H1 (cell line): Measurements from ENCODE around the gene ZSCAN16. TPM values are rescaled to one million over a fixed set of nuclear protein-coding genes. Genes with fewer than 3 reads are reported as not detected.

ENCODE experiments used
- CTCF ChIA-PET: fragments of 300-600 bp; sonication (Branson Sonifier 250); formaldehyde crosslinking; loops from one replicate; lab custom pipeline; 2021; ENCODE audit not compliant: partially characterized antibody; lab: Charles Lee
- POLR2A ChIA-PET: fragments of 300-600 bp; sonication (Branson Sonifier 250); formaldehyde crosslinking; loops from one replicate; lab custom pipeline; 2021; ENCODE audit warnings: inconsistent platforms; ENCODE audit not compliant: partially characterized antibody; lab: Charles Lee
- DNase-seq, 2 experiments: peaks; one replicate each; pipeline versions ENCODE4 v3.0.0 to v3.0.0-alpha.2; 2010 to 2022; ENCODE audit warnings: low spot score in 2 of 2, low read depth in 1 of 2, mixed read lengths in 1 of 2
- FAIRE-seq: peaks from 2 replicates; lab custom pipeline; 2011; peaks lifted over from hg19 to GRCh38; lab: Jason Lieb, UNC
- H2AFZ ChIP-seq: 2 replicates; pipeline ENCODE4 v1.8.1; 2012; ENCODE audit warnings: low read length, inconsistent platforms
- H2AK5ac ChIP-seq: 2 replicates; pipeline ENCODE4 v1.6.1; 2013; ENCODE audit warnings: low read depth, low read length
- H2BK120ac ChIP-seq: replicated peaks from 2 replicates; pipeline ENCODE3; 2013; ENCODE audit warnings: low read depth, low read length, inconsistent platforms
- H2BK12ac ChIP-seq: 2 replicates; pipeline ENCODE4 v1.6.1; 2013; ENCODE audit warnings: low read depth, low read length
- H2BK15ac ChIP-seq: 2 replicates; pipeline ENCODE4 v1.6.1; 2013; ENCODE audit warnings: low read length
- H2BK20ac ChIP-seq: 2 replicates; pipeline ENCODE4 v1.6.1; 2013; ENCODE audit warnings: low read length
- H2BK5ac ChIP-seq: 2 replicates; pipeline ENCODE4 v1.6.1; 2013; ENCODE audit warnings: low read depth, low read length
- H3K14ac ChIP-seq: 2 replicates; pipeline ENCODE4 v1.6.1; 2013; ENCODE audit warnings: inconsistent platforms; ENCODE audit not compliant: insufficient read length
- H3K18ac ChIP-seq: 2 replicates; pipeline ENCODE4 v1.6.1; 2013; ENCODE audit warnings: low read length; ENCODE audit errors: extremely low read depth
- H3K23ac ChIP-seq: 2 replicates; pipeline ENCODE4 v1.6.1; 2013; ENCODE audit warnings: inconsistent platforms; ENCODE audit not compliant: insufficient read length
- H3K23me2 ChIP-seq: 2 replicates; pipeline ENCODE4 v1.6.1; 2013; ENCODE audit warnings: low read depth, low read length
- H3K27ac ChIP-seq: 2 replicates; pipeline ENCODE4 v1.6.1; 2011; ENCODE audit warnings: low read depth, low read length, inconsistent platforms
- H3K27me3 ChIP-seq, 4 experiments: replicated peaks in 1 of 4; 1 replicate in 1 of 4; 2 replicates in 3 of 4; pipeline versions ENCODE4 v1.6.1 to v1.8.1; 2011 to 2013; ENCODE audit warnings: low read length in 3 of 4, mild to moderate bottlenecking in 3 of 4, inconsistent platforms in 2 of 4, mixed read lengths in 2 of 4, moderate library complexity in 1 of 4; ENCODE audit not compliant: control insufficient read depth in 3 of 4, insufficient read depth in 3 of 4; ENCODE audit errors: extremely low read depth in 1 of 4
- H3K36me3 ChIP-seq, 4 experiments: 2 replicates each; pipeline versions ENCODE4 v1.6.1 to v1.8.1; 2011 to 2013; ENCODE audit warnings: mild to moderate bottlenecking in 4 of 4, low read length in 3 of 4, moderate library complexity in 2 of 4, control low read depth in 1 of 4, inconsistent platforms in 1 of 4; ENCODE audit not compliant: insufficient read depth in 4 of 4, control insufficient read depth in 2 of 4
- H3K4ac ChIP-seq: replicated peaks from 2 replicates; pipeline ENCODE3; 2013; ENCODE audit warnings: low read length, low read depth, mixed read lengths, inconsistent platforms; ENCODE audit not compliant: insufficient read length
- H3K4me1 ChIP-seq, 4 experiments: replicated peaks in 1 of 4; 1 replicate in 1 of 4; 2 replicates in 3 of 4; pipeline versions ENCODE4 v1.6.1 to v1.8.1; 2011 to 2013; ENCODE audit warnings: low read length in 3 of 4, inconsistent platforms in 2 of 4, mixed read lengths in 1 of 4; ENCODE audit not compliant: insufficient read depth in 4 of 4, control insufficient read depth in 3 of 4
- H3K4me2 ChIP-seq, 2 experiments: 2 replicates each; pipeline versions ENCODE4 v1.6.1 to v1.8.1; 2011 to 2013; ENCODE audit warnings: low read depth in 2 of 2, low read length in 2 of 2, control low read depth in 1 of 2, inconsistent platforms in 1 of 2, mild to moderate bottlenecking in 1 of 2; ENCODE audit not compliant: insufficient read depth in 1 of 2
- H3K4me3 ChIP-seq, 4 experiments: fragments of 200-600, 300-600 bp in 1 of 4; sonication (generic), shearing (Covaris generic), sonication (Bioruptor Twin) in 1 of 4; 2 replicates each; pipeline versions ENCODE4 v1.5.1 to v1.8.1; 2011 to 2016; ENCODE audit warnings: low read length in 4 of 4, low read depth in 3 of 4, control low read depth in 2 of 4, inconsistent platforms in 2 of 4, mild to moderate bottlenecking in 2 of 4, mixed read lengths in 1 of 4, moderate library complexity in 1 of 4; ENCODE audit not compliant: insufficient read depth in 2 of 4; ENCODE audit errors: extremely low read depth in 1 of 4
- H3K56ac ChIP-seq: replicated peaks from 2 replicates; pipeline ENCODE3; 2013; ENCODE audit warnings: low read depth, mild to moderate bottlenecking, mixed read lengths, low read length, inconsistent platforms; ENCODE audit not compliant: insufficient read length
- H3K79me1 ChIP-seq: 2 replicates; pipeline ENCODE4 v1.6.1; 2013; ENCODE audit warnings: low read depth, low read length, control low read depth
- H3K79me2 ChIP-seq, 2 experiments: 2 replicates each; pipeline versions ENCODE4 v1.6.1 to v1.8.1; 2012 to 2013; ENCODE audit warnings: low read length in 2 of 2, mild to moderate bottlenecking in 2 of 2, inconsistent platforms in 1 of 2; ENCODE audit not compliant: insufficient read depth in 2 of 2, control insufficient read depth in 1 of 2
- H3K9ac ChIP-seq, 4 experiments: replicated peaks in 1 of 4; 1 replicate in 1 of 4; 2 replicates in 3 of 4; pipeline versions ENCODE4 v1.6.1 to v1.8.1; 2011 to 2013; ENCODE audit warnings: low read depth in 3 of 4, low read length in 3 of 4, control low read depth in 2 of 4, mild to moderate bottlenecking in 2 of 4, moderate library complexity in 2 of 4, inconsistent platforms in 1 of 4; ENCODE audit errors: extremely low read depth in 1 of 4
- H3K9me3 ChIP-seq, 2 experiments: 2 replicates each; pipeline versions ENCODE4 v1.6.1 to v1.8.1; 2012 to 2013; ENCODE audit warnings: mild to moderate bottlenecking in 2 of 2, moderate library complexity in 2 of 2, control low read depth in 1 of 2, inconsistent platforms in 1 of 2, low read depth in 1 of 2, low read length in 1 of 2, mixed read lengths in 1 of 2; ENCODE audit not compliant: insufficient read depth in 2 of 2
- H4K20me1 ChIP-seq, 2 experiments: replicated peaks in 1 of 2; 2 replicates each; pipeline versions ENCODE3 to v1.8.1; 2011 to 2013; ENCODE audit warnings: inconsistent platforms in 2 of 2, low read length in 2 of 2, mild to moderate bottlenecking in 1 of 2; ENCODE audit not compliant: insufficient read depth in 2 of 2, control insufficient read depth in 1 of 2
- H4K5ac ChIP-seq: 2 replicates; pipeline ENCODE4 v1.6.1; 2013; ENCODE audit warnings: low read length, low read depth, mixed read lengths, inconsistent platforms; ENCODE audit not compliant: insufficient read length
- H4K8ac ChIP-seq: 2 replicates; pipeline ENCODE4 v1.8.0; 2013; ENCODE audit warnings: mild to moderate bottlenecking, moderate library complexity, low read length, inconsistent platforms; ENCODE audit not compliant: insufficient read depth; ENCODE audit errors: extremely low read depth
- H4K91ac ChIP-seq: replicated peaks from 2 replicates; pipeline ENCODE3; 2013; ENCODE audit warnings: low read length, mixed read lengths, inconsistent platforms; ENCODE audit not compliant: insufficient read length
- SIRT6 ChIP-seq: IDR thresholded peaks from one replicate; pipeline ENCODE4 v1.7.1; 2012; ENCODE audit warnings: low read length, inconsistent platforms
- SP4 ChIP-seq: IDR thresholded peaks from 2 replicates; pipeline ENCODE4 v1.6.1; 2012; ENCODE audit warnings: low read length, inconsistent platforms
- TEAD4 ChIP-seq: IDR thresholded peaks from 2 replicates; pipeline ENCODE4 v1.6.1; 2012; ENCODE audit warnings: low read depth, low read length, inconsistent platforms, mixed read lengths
- WGBS, 2 experiments: shearing (Covaris generic) in 1 of 2; methylation state at CpG; one replicate each; pipeline versions ENCODE4 v1.1.6 to v1.1.7; 2013 to 2015; ENCODE audit warnings: low lambda C conversion rate in 2 of 2, mixed read lengths in 2 of 2, inconsistent platforms in 1 of 2, low coverage in 1 of 2, missing lambda C conversion rate in 1 of 2; ENCODE audit not compliant: insufficient replicate concordance in 2 of 2, insufficient coverage in 1 of 2, insufficient read length in 1 of 2; ENCODE audit errors: extremely low coverage in 1 of 2, missing lambda C conversion rate in 1 of 2; 5-methylcytosine and 5-hydroxymethylcytosine counted together
- polyA plus RNA-seq, 7 experiments: library from polyadenylated mRNA; depleted of rRNA in 3 of 7; stranded (reverse) in 5 of 7; unstranded in 2 of 7; fragments of >200 nt in 5 of 7; fragments of 200-250 nt in 2 of 7; gene quantifications; 1 replicate in 5 of 7; 2 replicates in 1 of 7; 4 replicates in 1 of 7; pipeline versions ENCODE4 v1.2.1 to v1.2.3, GENCODE V29; 2011 to 2013; ENCODE audit warnings: missing spikeins in 2 of 7, mixed read lengths in 2 of 7
- total RNA-seq: library from RNA; stranded (reverse); fragmentation: NEBNext Ultra II Directional; extraction: Animal tissue kit (Norgen Biotek cat#: 25700); gene quantifications from 2 replicates; pipeline ENCODE4 v1.2.1, GENCODE V29; 2021

Gene ZSCAN16
- total and polyA plus RNA-seq, 2 of the 8 experiments (the other 6 are each of a cell fraction or from before 2014, with no cell fraction given): 3.6 to 9.4 TPM

GRCh38 chr6:28107506-28107905 is 16.9 kb upstream of the ZSCAN16 start:
- H4K8ac ChIP-seq: no peak overlapping the region
- H3K79me1 ChIP-seq: no peaks in the 10 kb centered on the region
- H3K4me1 ChIP-seq: peaks cover 0 to 6% (median 2%) of the 10 kb centered on the region in 4 experiments; a peak in 3 of 7 replicates
- no peak overlapping the region for H3K4ac ChIP-seq
- no peaks in the 10 kb centered on the region for H3K79me2 ChIP-seq
- no peaks in the 10 kb centered on the region for H3K36me3 ChIP-seq
- H3K56ac ChIP-seq: no peak overlapping the region
- no peak overlapping the region for H3K4me3 ChIP-seq
- H2BK120ac ChIP-seq: no peak overlapping the region
- ChIA-PET POLR2A (no interaction called here), CTCF (interaction anchor here (1.1 kb wide), 2 partner anchors 10 to 11 kb away, joined by 3 to 4 read pairs; no protein-coding TSS in a partner anchor)
- H3K23me2 ChIP-seq: peaks cover 2% of the 10 kb centered on the region; the same call in 1 of the 2 replicates
- H2AFZ ChIP-seq: no peak overlapping the region
- H3K18ac ChIP-seq: no peak overlapping the region
- H4K5ac ChIP-seq: no peak overlapping the region
- TF ChIP-seq TEAD4: no peak
- no peak for TF ChIP-seq SP4
- no peak for TF ChIP-seq SIRT6
- TF ChIP-seq, all 59 proteins: peak for 0
- Histone ChIP-seq H3K9me3 (no peaks in the 10 kb centered on the region), H2BK5ac (no peak overlapping the region), H2BK12ac (no peak overlapping the region), H4K91ac (no peak overlapping the region), H3K27ac (no peak overlapping the region), H3K27me3 (peaks cover 0 to 2% (median 0%) of the 10 kb centered on the region in 4 experiments; a peak in 2 of 7 replicates), H2BK20ac (no peak overlapping the region), H3K14ac (no peak overlapping the region), H3K23ac (no peak overlapping the region), H3K9ac (no peak overlapping the region), H2BK15ac (no peak overlapping the region), H3K4me2 (no peak overlapping the region), H4K20me1 (no peaks in the 10 kb centered on the region), H2AK5ac (no peak overlapping the region)
- no peak for DNase-seq
- FAIRE-seq: no peak
- WGBS, 2 experiments: 83% methylated on average over 3 of the region's 3 CpGs; no CpG with 5 or more reads in 1 of the 2 experiments
